RWPE1 (cell line): ENCODE data around the gene MFSD11.

Experiments used
- CTCF ChIA-PET: fragments of 350-600 bp; sonication (Branson Sonifier 250); formaldehyde crosslinking; extraction: SDS; loops from one replicate; lab custom pipeline; 2021; lab: Yijun Ruan, JAX
- POLR2A ChIA-PET: fragments of 400-600 bp; formaldehyde crosslinking; extraction: SDS; loops from one replicate; lab custom pipeline; 2020; ENCODE audit warnings: antibody characterized with exemption; ENCODE audit not compliant: low non-redundant PET; lab: Yijun Ruan, JAX
- DNase-seq: peaks from one replicate; pipeline ENCODE4 v3.0.0; 2012; ENCODE audit warnings: low spot score
- H3K27ac ChIP-seq: fragments of 450-650 bp; 2 replicates; pipeline ENCODE4 v1.5.1; 2017
- TF ChIP-seq, protein P1 (sequence below): fragments of 450-650 bp; conservative IDR thresholded peaks from 2 replicates; pipeline ENCODE4 v1.5.1; 2017; ENCODE audit warnings: low read depth, mild to moderate bottlenecking

MFSD11 gene

DNA sequence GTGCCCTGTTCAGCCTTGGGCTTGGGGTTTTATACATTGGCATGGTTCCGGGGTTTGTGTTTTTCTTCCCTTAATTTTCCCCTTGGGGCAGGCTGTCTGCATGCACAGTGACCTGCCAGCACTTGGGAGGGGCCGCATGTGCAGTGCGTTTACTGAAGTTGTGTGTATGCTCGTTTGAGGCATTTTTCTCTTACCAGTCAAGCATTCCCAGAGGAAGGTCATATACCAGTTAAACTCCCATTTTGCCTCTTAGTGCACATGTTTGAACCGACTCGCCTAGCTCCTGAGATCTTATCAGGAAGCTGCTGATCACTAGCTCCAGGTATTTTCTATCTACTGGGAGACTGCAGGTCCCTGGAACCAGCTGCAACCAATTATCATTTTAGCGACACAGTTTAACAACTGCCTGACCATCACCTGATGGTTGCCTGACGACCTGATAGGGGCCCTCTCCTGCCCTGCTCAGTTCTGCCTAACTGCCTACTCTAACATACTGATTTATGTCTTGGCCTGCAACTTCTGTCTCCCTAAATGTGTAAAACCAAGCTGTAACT, 51.4 kb downstream of the MFSD11 start:
- POLR2A ChIA-PET = no interaction called here
- H3K27ac ChIP-seq = peak overlapping the region; percentile 24; the same call in 1 of the 2 replicates
- no peak for DNase-seq
- CTCF ChIA-PET = no interaction called here
- TF ChIP-seq, protein P1, sequence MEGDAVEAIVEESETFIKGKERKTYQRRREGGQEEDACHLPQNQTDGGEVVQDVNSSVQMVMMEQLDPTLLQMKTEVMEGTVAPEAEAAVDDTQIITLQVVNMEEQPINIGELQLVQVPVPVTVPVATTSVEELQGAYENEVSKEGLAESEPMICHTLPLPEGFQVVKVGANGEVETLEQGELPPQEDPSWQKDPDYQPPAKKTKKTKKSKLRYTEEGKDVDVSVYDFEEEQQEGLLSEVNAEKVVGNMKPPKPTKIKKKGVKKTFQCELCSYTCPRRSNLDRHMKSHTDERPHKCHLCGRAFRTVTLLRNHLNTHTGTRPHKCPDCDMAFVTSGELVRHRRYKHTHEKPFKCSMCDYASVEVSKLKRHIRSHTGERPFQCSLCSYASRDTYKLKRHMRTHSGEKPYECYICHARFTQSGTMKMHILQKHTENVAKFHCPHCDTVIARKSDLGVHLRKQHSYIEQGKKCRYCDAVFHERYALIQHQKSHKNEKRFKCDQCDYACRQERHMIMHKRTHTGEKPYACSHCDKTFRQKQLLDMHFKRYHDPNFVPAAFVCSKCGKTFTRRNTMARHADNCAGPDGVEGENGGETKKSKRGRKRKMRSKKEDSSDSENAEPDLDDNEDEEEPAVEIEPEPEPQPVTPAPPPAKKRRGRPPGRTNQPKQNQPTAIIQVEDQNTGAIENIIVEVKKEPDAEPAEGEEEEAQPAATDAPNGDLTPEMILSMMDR = no peak

DNA sequence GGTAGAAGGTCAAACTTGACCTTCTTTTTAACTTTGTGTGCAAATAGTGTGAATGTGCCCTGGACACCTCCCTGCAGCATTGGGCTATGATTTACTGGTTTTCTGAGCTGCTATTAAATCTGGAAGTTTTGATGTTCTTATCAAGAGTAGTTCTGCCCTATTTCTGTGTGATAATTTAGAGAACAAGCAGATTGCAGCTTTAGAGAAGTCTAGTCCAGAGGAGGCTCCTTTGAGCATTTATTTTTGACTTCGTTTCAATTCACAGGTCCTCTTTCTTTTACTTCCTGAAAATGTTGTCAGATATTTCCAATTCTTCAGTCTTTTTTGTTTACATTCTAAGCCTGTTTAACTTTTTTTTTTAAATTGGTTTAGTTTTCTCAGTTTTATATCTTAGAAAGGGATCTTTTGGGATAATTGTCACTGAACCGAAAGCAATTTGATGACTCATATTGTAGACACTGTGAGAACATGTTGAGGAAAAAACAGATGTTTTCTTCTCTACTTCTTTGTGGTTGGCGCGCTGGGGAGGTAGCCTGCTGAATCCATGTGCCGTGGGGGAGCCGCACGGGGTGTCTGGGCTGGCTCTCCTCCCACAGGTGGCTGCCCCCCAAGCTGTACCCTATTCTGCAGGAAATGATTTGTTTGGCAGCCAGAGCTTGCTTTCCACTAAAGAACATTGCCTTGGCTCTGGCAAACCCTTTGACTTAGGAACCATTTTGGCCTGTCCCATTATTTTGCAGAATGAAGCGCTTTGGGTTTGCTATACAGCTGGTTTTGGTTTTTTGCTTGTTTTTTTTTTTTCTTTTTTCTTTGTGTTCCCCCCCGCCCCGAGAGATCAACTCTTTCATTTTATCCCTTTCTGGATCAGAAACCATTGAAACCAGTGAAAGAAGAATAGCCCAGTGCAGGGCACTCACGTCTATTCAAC, 53.4 kb downstream of the MFSD11 start:
- TF ChIP-seq, protein P1 = no peak
- peak; percentile 30 for DNase-seq
- ChIA-PET POLR2A (no interaction called here), CTCF (interaction anchor here (0.6 to 0.7 kb wide), 2 partner anchors 78 to 212 kb away, joined by 3 to 5 read pairs; no protein-coding TSS in a partner anchor)
- peak overlapping the region; percentile 76 for H3K27ac ChIP-seq

DNA sequence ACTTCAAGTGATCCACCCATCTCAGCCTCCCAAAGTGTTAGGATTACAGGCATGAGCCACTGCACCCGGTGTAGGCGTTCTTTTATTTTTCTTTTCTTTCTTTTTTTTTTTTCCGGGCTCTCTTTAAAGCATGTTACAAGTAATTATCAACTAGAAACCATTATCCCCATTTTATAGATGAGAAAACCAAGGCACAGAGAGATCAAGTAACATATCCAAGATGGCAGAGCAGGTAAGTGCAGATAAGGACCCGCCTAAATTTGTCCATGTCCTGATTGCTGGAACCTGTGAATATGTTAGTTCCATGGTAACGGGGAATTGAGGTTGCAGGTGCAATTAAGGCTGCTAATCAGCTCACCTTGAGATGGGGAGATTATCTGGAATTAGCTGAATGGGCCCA, 54.4 kb downstream of the MFSD11 start:
- peak overlapping the region; percentile 76 for H3K27ac ChIP-seq
- DNase-seq = no peak
- POLR2A ChIA-PET = no interaction called here
- CTCF ChIA-PET = no interaction called here
- TF ChIP-seq, protein P1 = no peak

DNA sequence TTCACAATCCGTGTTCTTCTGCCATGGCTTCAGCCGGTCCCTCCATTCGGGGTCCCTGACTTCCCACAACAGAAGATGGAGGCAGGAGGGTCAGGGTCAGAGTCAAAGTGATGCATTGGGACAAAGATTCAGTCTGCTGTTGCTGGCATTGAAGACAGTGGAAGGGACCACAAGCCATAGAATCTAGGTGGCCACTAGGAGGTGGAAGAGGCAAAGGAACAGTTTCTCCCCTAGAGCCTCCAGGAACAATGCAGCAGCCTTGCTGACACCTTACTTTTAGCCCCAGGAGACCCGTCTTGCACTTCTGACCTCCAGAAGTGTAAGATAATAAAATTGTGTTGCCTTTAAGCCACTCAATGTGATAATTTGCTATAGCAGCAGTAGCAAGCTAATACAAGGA, 55.9 kb downstream of the MFSD11 start:
- H3K27ac ChIP-seq = no peak overlapping the region
- CTCF ChIA-PET = no interaction called here
- TF ChIP-seq, protein P1 = no peak
- no peak for DNase-seq
- POLR2A ChIA-PET = interaction anchor here (0.6 to 0.7 kb wide), 2 partner anchors 92 to 176 kb away, joined by 3 to 7 read pairs; no protein-coding TSS in a partner anchor

DNA sequence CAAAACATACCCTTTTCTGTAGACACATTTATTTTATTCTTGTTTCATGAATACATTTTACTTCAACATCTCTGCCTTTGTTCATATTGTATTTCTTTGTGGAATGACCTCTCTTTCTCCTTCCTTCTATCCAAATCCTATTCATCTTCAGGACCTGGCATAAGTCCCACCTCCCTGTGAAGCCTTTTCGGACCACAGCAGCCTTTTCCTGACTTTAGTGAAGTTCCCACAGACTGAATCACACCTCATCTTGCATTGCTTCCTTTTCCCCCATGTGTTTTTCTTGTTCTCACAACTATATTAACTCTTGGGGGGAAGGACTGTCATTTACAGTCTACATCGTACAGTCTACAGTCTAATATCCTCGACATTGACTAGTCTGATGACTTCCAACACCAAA, 58.2 kb downstream of the MFSD11 start:
- H3K27ac ChIP-seq = no peak overlapping the region
- TF ChIP-seq, protein P1 = no peak
- ChIA-PET POLR2A (no interaction called here), CTCF (no interaction called here)
- no peak for DNase-seq

DNA sequence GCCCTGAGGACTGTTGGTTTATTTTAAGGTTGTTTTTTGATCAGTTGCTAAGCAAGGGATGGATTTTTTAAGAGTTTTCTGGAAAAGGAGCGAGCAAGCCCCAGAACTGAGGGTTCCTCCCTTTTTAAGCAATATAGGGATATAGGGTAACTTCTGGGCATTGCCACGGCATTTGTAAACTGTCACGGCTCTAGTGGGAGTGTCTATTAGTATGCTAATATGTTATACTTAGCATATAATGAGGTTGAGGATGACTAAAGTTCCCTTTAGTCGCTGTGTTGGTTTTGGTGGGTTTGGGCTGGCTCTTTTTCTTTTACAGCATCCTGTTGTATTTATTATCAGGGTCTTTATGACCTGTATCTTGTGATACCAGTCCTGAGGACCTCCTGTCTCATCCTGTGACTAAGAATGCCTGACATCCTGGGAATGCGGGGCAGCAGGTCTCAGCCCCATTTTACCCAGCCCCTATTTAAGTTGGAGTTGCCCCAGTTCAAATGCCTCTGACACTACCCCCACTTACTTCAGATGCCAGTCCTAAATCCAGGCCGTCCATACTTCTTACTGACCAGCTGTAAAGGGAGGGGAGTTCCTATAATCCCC, 59.4 kb downstream of the MFSD11 start:
- TF ChIP-seq, protein P1 = no peak
- CTCF ChIA-PET = interaction anchor here (0.6 kb wide), 1 partner anchor 13 kb away, joined by 4 read pairs; no protein-coding TSS in a partner anchor
- POLR2A ChIA-PET = interaction anchor here (0.6 kb wide), 1 partner anchor 14 kb away, joined by 6 read pairs; no protein-coding TSS in a partner anchor
- no peak for DNase-seq
- no peak overlapping the region for H3K27ac ChIP-seq
